B cell (primary cell): ENCODE data around the gene MFRP.

Experiments
- EZH2 ChIP-seq: IDR thresholded peaks from 2 replicates; pipeline ENCODE4 v1.6.1; 2012; ENCODE audit warnings: borderline replicate concordance, low read depth, mild to moderate bottlenecking, moderate library complexity, low read length; ENCODE audit not compliant: insufficient read depth, poor library complexity, severe bottlenecking
- TF ChIP-seq, protein P1 (sequence below): fragments of 200-600 bp; IDR thresholded peaks from one replicate; pipeline ENCODE4 v1.8.0; 2022; ENCODE audit warnings: antibody characterized with exemption, mild to moderate bottlenecking

DNA sequence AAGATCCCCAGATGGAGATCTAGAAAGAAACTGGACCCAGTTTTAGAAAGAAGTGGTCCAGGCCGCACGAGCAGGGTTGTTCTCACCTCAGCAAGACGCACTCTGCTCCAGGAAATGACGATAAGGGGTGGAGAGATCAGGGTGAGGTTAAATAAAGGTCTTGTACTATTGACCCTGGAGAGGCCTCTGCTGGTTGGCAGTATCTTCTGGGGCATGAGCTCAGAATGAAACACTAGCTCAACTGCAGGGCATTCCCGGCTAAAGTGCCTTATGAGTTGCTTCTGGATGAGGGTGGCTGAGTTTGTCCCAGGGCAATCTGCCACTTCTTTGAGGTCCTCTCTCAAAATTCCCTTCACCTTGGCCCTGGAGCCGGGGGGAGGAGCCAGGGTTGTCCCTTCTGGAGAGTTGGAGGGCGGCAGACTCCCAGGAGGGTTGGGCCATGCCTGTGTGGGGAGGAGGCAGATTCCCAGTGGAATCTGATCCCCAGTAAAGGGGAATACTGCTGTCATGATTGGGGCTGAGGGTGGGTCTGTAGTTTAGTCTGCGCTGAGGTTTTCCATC, 24.1 kb upstream of the MFRP start:
- TF ChIP-seq, protein P1, sequence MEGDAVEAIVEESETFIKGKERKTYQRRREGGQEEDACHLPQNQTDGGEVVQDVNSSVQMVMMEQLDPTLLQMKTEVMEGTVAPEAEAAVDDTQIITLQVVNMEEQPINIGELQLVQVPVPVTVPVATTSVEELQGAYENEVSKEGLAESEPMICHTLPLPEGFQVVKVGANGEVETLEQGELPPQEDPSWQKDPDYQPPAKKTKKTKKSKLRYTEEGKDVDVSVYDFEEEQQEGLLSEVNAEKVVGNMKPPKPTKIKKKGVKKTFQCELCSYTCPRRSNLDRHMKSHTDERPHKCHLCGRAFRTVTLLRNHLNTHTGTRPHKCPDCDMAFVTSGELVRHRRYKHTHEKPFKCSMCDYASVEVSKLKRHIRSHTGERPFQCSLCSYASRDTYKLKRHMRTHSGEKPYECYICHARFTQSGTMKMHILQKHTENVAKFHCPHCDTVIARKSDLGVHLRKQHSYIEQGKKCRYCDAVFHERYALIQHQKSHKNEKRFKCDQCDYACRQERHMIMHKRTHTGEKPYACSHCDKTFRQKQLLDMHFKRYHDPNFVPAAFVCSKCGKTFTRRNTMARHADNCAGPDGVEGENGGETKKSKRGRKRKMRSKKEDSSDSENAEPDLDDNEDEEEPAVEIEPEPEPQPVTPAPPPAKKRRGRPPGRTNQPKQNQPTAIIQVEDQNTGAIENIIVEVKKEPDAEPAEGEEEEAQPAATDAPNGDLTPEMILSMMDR: no peak
- no peak for TF ChIP-seq EZH2
